B cell (primary cell): ENCODE results near the gene ZNF747. TPM values are rescaled to one million over a fixed set of nuclear protein-coding genes. Genes with fewer than 3 reads are reported as not detected.
A peak's percentile ranks its signal among the peaks of the same experiment; 100 is the strongest.

Experiments
- ATAC-seq: fragments of 200-7000 bp; cut with Tn5 transposase; one replicate; pipeline ENCODE4 v1.10.0; 2021; ENCODE audit warnings: low read depth, mild to moderate bottlenecking, moderate number of reproducible peaks, moderate library complexity
- CTCF ChIA-PET: fragments of 350-600 bp; sonication (Branson Sonifier 250); formaldehyde crosslinking; loops from one replicate; lab custom pipeline; 2021; ENCODE audit warnings: antibody characterized with exemption, inconsistent platforms; lab: Charles Lee
- POLR2A ChIA-PET: fragments of 350-600 bp; sonication (Branson Sonifier 250); formaldehyde crosslinking; loops from one replicate; lab custom pipeline; 2021; ENCODE audit warnings: antibody characterized with exemption; lab: Charles Lee
- DNase-seq: peaks from one replicate; pipeline ENCODE4 v3.0.0; 2013
- H2AFZ ChIP-seq: 2 replicates; pipeline ENCODE4 v1.6.1; 2012; ENCODE audit warnings: mild to moderate bottlenecking, low read depth, low read length; ENCODE audit not compliant: insufficient read depth, poor library complexity, severe bottlenecking
- H3K27ac ChIP-seq, 2 donors: 1 replicate in 1 of 2; 2 replicates in 1 of 2; pipeline ENCODE4 v1.5.1; 2012 to 2013; ENCODE audit warnings: low read length in 2 of 2, mild to moderate bottlenecking in 2 of 2, moderate library complexity in 1 of 2
- H3K27me3 ChIP-seq, 4 experiments: fragments of 200-600 bp in 1 of 4; sonication (generic) in 1 of 4; replicated peaks in 1 of 4; 1 replicate in 2 of 4; 2 replicates in 2 of 4; pipeline versions ENCODE4 v1.6.1 to v1.7.0; 2013 to 2016; ENCODE audit warnings: low read length in 3 of 4, mild to moderate bottlenecking in 2 of 4, mixed read lengths in 1 of 4, moderate library complexity in 1 of 4; ENCODE audit not compliant: insufficient read depth in 4 of 4, control insufficient read depth in 3 of 4; ENCODE audit errors: control extremely low read depth in 1 of 4
- H3K36me3 ChIP-seq, 2 experiments: replicated peaks in 1 of 2; 1 replicate in 1 of 2; 2 replicates in 1 of 2; pipeline versions ENCODE4 v1.6.1 to v1.7.1; 2013; ENCODE audit warnings: low read length in 1 of 2; ENCODE audit not compliant: insufficient read depth in 2 of 2, control insufficient read depth in 1 of 2; ENCODE audit errors: control extremely low read depth in 1 of 2, extremely low read depth in 1 of 2
- H3K4me1 ChIP-seq, 2 donors: fragments of 200-600 bp in 1 of 2; sonication (generic) in 1 of 2; 1 replicate in 1 of 2; 2 replicates in 1 of 2; pipeline versions ENCODE4 v1.5.1 to v1.6.1; 2013 to 2017; ENCODE audit warnings: low read length in 2 of 2; ENCODE audit not compliant: control insufficient read depth in 2 of 2, insufficient read depth in 2 of 2
- H3K4me2 ChIP-seq: replicated peaks from 2 replicates; pipeline ENCODE3; 2012; ENCODE audit warnings: mild to moderate bottlenecking, low read depth, low read length; ENCODE audit not compliant: poor library complexity, severe bottlenecking
- H3K4me3 ChIP-seq, 5 experiments: fragments of 200-600 bp in 1 of 5; sonication (generic) in 1 of 5; 1 replicate in 3 of 5; 2 replicates in 2 of 5; pipeline versions ENCODE4 v1.5.1 to v1.7.0; 2011 to 2016; ENCODE audit warnings: low read length in 4 of 5, mild to moderate bottlenecking in 4 of 5, low read depth in 2 of 5, control low read depth in 1 of 5, moderate library complexity in 1 of 5; ENCODE audit not compliant: insufficient read depth in 1 of 5; ENCODE audit errors: control extremely low read depth in 1 of 5, extremely low read depth in 1 of 5
- H3K79me2 ChIP-seq: fragments of 200-600 bp; sonication (generic); one replicate; pipeline ENCODE4 v1.6.0; 2016; ENCODE audit warnings: low read length; ENCODE audit not compliant: control insufficient read depth, insufficient read depth
- H3K9ac ChIP-seq: fragments of 200-600 bp; sonication (generic); 2 replicates; pipeline ENCODE4 v1.6.1; 2017; ENCODE audit warnings: mild to moderate bottlenecking, low read length, moderate library complexity
- H3K9me3 ChIP-seq, 3 donors: one replicate each; pipeline versions ENCODE4 v1.6.1 to v1.7.1; 2013; ENCODE audit warnings: low read length in 2 of 3; ENCODE audit not compliant: control insufficient read depth in 2 of 3, insufficient read depth in 1 of 3; ENCODE audit errors: control extremely low read depth in 1 of 3
- H4K20me1 ChIP-seq: 2 replicates; pipeline ENCODE4 v1.6.0; 2012; ENCODE audit warnings: mild to moderate bottlenecking, low read length; ENCODE audit not compliant: insufficient read depth, control insufficient read depth, poor library complexity, severe bottlenecking
- H3K27ac Mint-ChIP-seq: one replicate; pipeline ENCODE4 v1.8.0; 2021; ENCODE audit warnings: mixed read lengths
- H3K27me3 Mint-ChIP-seq: one replicate; pipeline ENCODE4 v1.8.0; 2021; ENCODE audit warnings: mixed read lengths
- H3K4me1 Mint-ChIP-seq: one replicate; pipeline ENCODE4 v1.8.0; 2021; ENCODE audit warnings: mixed read lengths
- H3K4me3 Mint-ChIP-seq: one replicate; pipeline ENCODE4 v1.8.0; 2021; ENCODE audit warnings: mixed read lengths
- H3K9me3 Mint-ChIP-seq: one replicate; pipeline ENCODE4 v1.8.0; 2022; ENCODE audit warnings: mixed read lengths; ENCODE audit not compliant: insufficient read depth
- EZH2 ChIP-seq: IDR thresholded peaks from 2 replicates; pipeline ENCODE4 v1.6.1; 2012; ENCODE audit warnings: borderline replicate concordance, low read depth, mild to moderate bottlenecking, moderate library complexity, low read length; ENCODE audit not compliant: insufficient read depth, poor library complexity, severe bottlenecking
- WGBS: methylation state at CpG from one replicate; pipeline ENCODE4 v1.1.5; 2013; ENCODE audit warnings: missing lambda C conversion rate; ENCODE audit not compliant: insufficient coverage; 5-methylcytosine and 5-hydroxymethylcytosine counted together
- intact Hi-C: fragments of 100-400 bp; cut with micrococcal nuclease; formaldehyde crosslinking; loops from one replicate; pipeline ENCODE4 v1.10.0; 2022
- polyA plus RNA-seq: library from polyadenylated mRNA; depleted of rRNA; stranded (reverse); fragments of >200 nt; gene quantifications from 2 replicates; pipeline ENCODE4 v1.2.3, GENCODE V29; 2012
- total RNA-seq, 2 donors: library from RNA; stranded (reverse); fragments of 120-200 nt in 1 of 2; gene quantifications; 1 replicate in 1 of 2; 2 replicates in 1 of 2; pipeline versions ENCODE4 v1.2.3 to v1.2.4, GENCODE V29; 2013 to 2022
- TF ChIP-seq, protein P1 (sequence below): fragments of 200-600 bp; IDR thresholded peaks from one replicate; pipeline ENCODE4 v1.8.0; 2022; ENCODE audit warnings: antibody characterized with exemption, mild to moderate bottlenecking

Gene ZNF747
- total and polyA plus RNA-seq, 2 donors (not counting 1 experiment from before 2014, with no cell fraction given), result 9.7 to 17.3 TPM

DNA sequence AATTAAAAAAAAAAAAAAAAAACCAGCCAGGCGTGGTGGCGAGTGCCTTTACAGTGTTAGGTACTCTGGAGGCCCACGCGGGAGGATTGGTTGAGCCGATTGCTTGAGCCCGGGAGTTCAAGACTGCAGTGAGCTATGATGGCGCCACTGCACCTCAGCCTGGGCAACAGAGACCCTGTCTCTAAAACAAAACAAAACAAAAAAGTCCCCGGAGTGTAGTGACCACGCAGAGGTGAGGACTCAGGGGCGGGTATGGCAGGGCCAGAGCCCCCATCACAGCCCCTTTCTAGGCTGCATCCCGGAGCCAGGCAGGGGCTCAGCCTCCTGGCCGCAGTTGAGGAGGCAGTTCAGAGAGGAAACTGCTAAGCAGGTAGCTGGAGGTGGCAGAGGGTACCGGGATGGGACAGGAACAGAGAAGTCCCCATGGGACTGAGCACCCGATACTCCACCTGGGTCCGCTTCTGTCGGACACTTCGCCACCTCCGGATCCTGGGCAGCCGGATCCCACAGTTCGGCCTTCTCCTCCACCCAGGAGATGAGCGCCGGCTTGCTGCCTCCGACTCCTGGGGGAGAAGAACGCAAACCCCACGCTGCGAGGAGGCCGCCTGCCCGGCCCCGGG is 800 bp downstream of the ZNF747 start:
- Mint-ChIP-seq H3K9me3 (no peaks in the 10 kb centered on the region), H3K27ac (peak overlapping the region; percentile 87), H3K4me3 (peak overlapping the region; percentile 98), H3K27me3 (no peaks in the 10 kb centered on the region), H3K4me1 (peaks cover 34% of the 10 kb centered on the region)
- H3K27ac ChIP-seq, result peak overlapping the region; percentile 89 to 94
- H3K36me3 ChIP-seq, result peaks cover 0 to 9% of the 10 kb centered on the region in 2 experiments
- TF ChIP-seq EZH2, result no peak
- TF ChIP-seq, protein P1, sequence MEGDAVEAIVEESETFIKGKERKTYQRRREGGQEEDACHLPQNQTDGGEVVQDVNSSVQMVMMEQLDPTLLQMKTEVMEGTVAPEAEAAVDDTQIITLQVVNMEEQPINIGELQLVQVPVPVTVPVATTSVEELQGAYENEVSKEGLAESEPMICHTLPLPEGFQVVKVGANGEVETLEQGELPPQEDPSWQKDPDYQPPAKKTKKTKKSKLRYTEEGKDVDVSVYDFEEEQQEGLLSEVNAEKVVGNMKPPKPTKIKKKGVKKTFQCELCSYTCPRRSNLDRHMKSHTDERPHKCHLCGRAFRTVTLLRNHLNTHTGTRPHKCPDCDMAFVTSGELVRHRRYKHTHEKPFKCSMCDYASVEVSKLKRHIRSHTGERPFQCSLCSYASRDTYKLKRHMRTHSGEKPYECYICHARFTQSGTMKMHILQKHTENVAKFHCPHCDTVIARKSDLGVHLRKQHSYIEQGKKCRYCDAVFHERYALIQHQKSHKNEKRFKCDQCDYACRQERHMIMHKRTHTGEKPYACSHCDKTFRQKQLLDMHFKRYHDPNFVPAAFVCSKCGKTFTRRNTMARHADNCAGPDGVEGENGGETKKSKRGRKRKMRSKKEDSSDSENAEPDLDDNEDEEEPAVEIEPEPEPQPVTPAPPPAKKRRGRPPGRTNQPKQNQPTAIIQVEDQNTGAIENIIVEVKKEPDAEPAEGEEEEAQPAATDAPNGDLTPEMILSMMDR, result no peak
- no peaks in the 10 kb centered on the region for H3K27me3 ChIP-seq
- H2AFZ ChIP-seq, result peak overlapping the region; percentile 82
- WGBS, result 17% methylated on average over 26 of the region's 29 CpGs
- peak overlapping the region; percentile 80 for H3K4me2 ChIP-seq
- DNase-seq (peak; percentile 33), ATAC-seq (no peak)
- peaks cover 8 to 27% of the 10 kb centered on the region in 2 donors for H3K4me1 ChIP-seq
- intact Hi-C loops, result loop anchor here (2.0 kb wide), 1 partner anchor 125 kb away; the partner anchor contains the start of gene FBRS
- no peaks in the 10 kb centered on the region for H4K20me1 ChIP-seq
- POLR2A ChIA-PET, result interaction anchor here (0.8 to 3.5 kb wide), 10 partner anchors 9 to 116 kb away, joined by 3 to 38 read pairs (median 5); partner anchors contain the start of genes DCTPP1, ITGAL and ZNF764
- peak overlapping the region; percentile 79 for H3K9ac ChIP-seq
- peaks cover 43% of the 10 kb centered on the region for H3K79me2 ChIP-seq
- H3K9me3 ChIP-seq, result no peaks in the 10 kb centered on the region
- CTCF ChIA-PET, result interaction anchor here (0.6 to 4.0 kb wide), 8 partner anchors 24 to 162 kb away, joined by 3 to 55 read pairs (median 14); partner anchors contain the start of genes DCTPP1 and ZNF764
- peak overlapping the region in 4 of 5 experiments; percentile 84 to 93 (median 90) for H3K4me3 ChIP-seq

DNA sequence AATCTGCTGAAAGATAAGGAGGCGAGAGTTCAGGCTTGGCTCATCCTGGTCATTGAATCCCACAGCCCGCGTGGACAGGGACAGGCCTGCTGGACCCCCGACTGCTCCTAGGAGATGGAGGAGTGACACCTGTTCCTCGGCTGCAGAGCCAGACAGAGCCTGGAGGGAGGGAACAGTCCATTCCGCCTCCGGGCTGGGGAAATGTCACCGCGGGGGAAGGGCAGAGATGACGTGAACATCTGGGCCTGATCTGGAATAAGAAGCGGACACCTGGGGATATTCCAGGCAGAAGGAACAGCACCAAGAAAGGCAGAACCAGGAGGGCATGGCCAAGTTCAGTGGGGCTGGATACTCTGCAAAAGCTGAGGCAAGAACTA is 1.5 kb downstream of the ZNF747 start:
- DNase-seq (no peak), ATAC-seq (no peak)
- CTCF ChIA-PET, result interaction anchor here (0.6 to 4.0 kb wide), 4 partner anchors 25 to 163 kb away, joined by 3 to 55 read pairs (median 32); partner anchors contain the start of genes DCTPP1 and ZNF764
- Histone ChIP-seq H2AFZ (no peak overlapping the region), H3K27me3 (no peaks in the 10 kb centered on the region), H3K4me3 (no peak overlapping the region), H3K27ac (no peak overlapping the region), H3K4me1 (peaks cover 14 to 34% of the 10 kb centered on the region in 2 donors), H3K36me3 (peaks cover 0 to 9% of the 10 kb centered on the region in 2 experiments), H3K4me2 (peak overlapping the region; percentile 80), H4K20me1 (no peaks in the 10 kb centered on the region), H3K79me2 (peaks cover 39% of the 10 kb centered on the region), H3K9ac (no peak overlapping the region), H3K9me3 (no peaks in the 10 kb centered on the region)
- TF ChIP-seq EZH2, result no peak
- TF ChIP-seq, protein P1, result no peak
- WGBS, result 98% methylated on average over 10 of the region's 11 CpGs
- Mint-ChIP-seq H3K9me3 (no peaks in the 10 kb centered on the region), H3K27me3 (no peaks in the 10 kb centered on the region), H3K4me1 (peaks cover 39% of the 10 kb centered on the region), H3K27ac (peak overlapping the region; percentile 72), H3K4me3 (peak overlapping the region; percentile 78)
- POLR2A ChIA-PET, result interaction anchor here (1.1 to 3.5 kb wide), 2 partner anchors 25 to 39 kb away, joined by 3 to 38 read pairs; partner anchors contain the start of gene ZNF764
- intact Hi-C loops, result no loop called here
